Activated CD4-positive, CD25-positive, alpha-beta regulatory T cell (primary cell): ENCODE results near the gene SLC2A3.
"Not testable (repeated sequence)": the region's sequence is repeated elsewhere in the genome, so short reads cannot be mapped to it uniquely, and the experiment has no call there.

Experiments
- DNase-seq, 4 experiments: peaks; one replicate each; lab custom pipeline; 2025; lab: John Stamatoyannopoulos, UW

SLC2A3 gene

DNA sequence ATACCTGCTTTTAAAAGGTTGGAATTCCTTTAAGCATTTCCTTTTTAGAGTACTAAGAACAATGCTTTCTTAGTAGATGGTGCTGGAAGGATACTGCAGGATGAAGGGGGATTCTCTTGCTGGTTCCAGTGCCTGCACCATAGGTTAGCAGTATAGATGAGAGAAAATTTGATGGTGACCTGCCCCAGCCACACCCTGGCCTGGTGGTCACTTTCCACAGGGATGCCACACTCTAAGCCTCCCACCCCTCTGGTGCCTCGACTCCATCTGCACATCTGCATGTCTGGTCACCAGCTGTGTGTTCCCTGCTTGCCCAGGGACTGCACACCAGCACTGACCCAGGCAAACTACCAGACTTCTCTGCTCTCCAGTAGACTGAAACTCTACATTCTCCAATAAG is 19.1 kb downstream of the SLC2A3 start:
- no peak for DNase-seq

DNA sequence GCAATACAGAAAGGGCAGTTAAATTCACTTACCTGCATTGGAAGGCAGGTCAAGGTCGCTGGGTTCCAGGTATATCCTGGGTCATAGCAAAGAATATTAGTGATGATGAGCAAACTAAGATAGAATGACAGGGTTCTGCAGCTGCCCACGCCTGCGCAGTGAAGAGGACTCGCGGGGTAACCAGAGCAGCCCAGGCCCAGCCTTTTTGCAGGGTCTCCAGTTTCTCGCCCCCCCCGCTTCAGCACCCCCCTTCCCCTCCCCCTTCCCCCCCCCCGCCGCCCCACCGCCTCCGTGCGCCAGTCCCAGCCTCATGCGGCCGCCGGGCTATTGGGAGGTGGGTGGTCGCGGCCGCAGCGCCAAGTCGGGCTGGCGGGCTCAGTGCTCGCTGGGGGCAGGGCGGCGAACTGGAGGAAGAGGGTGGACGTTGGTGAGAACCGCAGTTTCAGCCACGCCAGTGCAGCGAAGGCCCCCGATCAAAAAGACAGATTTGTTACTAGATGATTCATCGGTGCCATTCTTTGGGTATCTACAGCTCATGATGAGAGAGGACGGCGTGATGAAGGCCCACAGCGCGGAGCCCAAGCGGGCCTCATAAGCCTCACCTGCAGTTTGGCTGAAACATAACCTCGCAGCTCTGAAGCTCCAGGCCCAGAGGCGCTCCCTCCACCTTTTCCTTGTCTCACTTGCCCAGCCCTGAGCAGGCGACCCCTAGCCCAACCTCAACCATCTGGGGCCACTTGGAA is 20.2 kb downstream of the SLC2A3 start:
- no peak for DNase-seq

DNA sequence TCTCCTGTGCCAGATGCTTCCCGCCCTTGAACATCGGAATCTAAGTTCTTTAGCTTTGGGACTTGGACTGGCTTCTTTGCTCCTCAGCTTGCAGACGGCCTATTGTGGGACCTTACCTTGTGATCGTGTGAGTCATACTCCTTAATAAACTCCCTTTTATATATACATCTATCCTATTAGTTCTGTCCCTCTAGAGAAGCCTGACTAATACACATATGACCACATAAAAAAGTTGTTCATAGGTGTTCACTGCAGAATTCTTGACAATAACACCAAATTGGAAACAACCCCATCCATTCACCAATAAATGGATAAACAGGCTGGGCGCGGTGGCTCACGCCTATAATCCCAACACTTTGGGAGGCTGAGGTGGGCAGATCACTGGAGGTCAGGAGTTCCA is 25.9 kb downstream of the SLC2A3 start:
- not testable (repeated sequence) for DNase-seq

DNA sequence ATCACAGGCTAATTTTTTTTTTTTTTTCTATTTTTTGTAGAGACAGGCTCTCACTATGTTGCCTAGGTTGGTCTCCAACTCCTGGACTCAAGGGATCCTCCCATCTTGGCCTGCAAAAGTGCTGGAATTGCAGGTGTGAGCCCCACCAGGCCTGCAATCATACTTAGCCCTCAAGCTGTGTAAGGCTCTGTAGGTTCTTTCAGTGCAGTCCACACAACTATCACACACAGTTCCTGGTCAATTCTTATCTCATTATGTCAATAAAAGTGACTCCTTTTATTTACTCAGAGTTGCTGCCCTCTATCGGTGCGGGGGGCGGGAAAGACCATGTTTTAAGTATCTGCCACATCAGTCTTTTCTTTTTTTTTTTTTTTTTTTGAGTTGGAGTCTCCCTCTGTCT is 29.0 kb downstream of the SLC2A3 start:
- DNase-seq: no peak

DNA sequence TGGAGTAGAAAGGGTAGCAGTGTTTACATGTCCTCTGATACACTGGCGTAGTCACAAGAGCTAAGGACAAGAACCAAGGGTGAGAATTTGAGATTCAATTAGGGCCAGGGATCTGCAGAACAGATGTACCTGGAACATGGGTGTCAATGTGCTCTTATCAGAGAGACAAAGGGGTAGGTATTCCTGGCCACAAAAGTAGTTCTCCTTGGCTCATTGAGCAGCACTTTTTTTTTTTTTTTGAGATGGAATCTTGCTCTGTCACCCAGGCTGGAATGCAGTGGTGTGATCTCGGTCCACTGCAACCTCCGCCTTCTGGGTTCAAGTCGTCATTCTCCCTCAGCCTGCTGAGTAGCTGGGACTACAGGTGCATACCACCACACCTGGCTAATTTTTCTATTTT is 29.7 kb downstream of the SLC2A3 start:
- DNase-seq: not testable (repeated sequence)

DNA sequence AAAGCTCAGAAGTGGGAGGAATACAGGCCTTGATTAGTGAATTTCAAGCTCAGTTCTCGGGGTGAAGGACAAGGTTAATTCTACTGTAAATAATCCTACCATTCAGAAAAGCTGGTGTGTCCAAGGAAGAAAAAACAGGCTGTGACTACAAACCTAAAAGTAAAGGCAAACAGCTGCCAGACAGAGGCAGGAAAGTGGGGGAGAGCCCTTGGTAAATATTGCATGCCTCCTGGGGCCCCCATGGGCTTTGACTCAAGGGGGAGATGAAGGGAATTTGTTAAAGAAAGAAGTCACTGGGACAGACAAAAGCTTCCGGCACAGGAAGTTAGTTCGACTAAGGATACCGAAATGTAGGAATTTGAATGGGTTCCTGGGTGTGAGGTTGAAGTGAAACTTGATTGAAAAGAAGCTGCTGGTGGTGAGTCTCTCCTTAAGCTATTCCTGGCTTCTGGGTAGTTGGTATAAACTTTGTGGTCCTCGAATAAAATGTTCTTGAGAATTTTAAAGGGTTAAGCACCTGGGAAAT is 30.3 kb downstream of the SLC2A3 start:
- DNase-seq: not testable (repeated sequence)

DNA sequence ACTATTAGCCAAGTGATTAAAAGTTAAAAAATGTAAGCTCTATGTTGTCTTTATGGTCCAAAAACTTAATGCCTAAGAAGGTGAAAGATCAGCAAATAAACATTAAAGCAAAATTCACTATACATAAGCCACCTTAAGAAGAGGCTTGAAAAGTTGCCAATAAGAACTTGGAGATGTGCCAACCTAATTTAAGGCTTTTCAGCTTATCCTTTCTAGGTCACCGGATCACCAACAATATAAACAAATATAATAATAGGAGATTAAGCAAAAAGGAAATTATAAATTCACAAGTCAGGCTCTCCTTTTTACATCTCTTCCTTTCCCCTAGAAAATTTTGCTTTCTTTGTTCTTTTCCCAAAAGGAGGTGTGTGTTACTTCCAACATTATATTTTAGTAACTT is 30.9 kb downstream of the SLC2A3 start:
- no peak for DNase-seq

DNA sequence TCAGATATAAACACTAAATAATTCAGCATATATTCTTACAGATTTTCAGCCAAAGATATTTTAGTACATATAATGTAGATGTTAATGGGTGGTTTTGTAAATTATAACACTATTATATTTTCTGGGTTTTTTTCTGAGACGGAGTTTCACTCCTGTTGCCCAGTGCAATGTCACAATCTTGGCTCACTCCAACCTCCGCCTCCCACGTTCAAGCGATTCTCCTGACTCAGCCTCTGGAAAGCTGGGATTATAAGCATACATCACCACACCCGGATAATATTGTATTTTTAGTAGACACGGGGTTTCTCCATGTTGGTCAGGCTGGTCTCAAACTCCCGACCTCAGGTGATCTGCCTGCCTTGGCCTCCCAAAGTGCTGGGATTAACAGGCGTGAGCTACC is 33.6 kb downstream of the SLC2A3 start:
- not testable (repeated sequence) for DNase-seq

DNA sequence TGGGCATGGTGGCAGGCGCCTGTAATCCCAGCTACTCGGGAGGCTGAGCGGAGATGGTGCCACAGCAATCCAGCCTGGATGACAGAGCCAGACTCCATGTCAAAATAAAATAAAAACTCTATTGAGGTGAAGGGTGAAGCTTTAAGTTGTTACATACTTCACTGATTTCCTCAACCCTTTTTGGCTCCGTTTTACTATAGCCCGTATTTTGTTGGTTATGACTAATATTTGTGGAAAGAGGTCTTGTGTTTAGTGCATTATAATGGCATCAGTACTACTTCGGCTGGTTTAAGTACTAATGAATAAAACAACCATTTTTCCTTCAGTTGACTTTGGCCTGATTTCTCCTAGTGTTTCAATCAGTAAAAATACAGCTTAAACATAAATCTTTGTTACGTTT is 36.2 kb downstream of the SLC2A3 start:
- no peak for DNase-seq

DNA sequence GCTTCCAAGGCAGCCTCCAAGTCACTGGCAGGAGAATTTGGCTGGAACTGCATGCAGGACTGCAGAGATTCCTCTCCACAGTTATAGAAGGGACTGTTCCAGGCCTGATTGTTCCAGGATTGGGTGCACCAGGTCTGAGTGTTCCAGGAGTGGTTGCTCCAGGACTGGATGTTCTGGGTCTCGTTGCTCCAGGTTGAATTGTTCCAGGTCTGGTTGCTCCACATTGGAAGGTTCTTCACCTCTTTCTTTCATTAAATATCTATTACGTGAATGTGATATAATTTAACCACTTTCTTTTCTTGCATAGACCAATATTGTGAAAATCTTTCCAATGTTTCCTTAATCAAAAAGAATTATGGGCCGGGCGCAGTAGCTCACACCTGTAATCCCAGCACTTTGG is 39.3 kb downstream of the SLC2A3 start:
- DNase-seq: not testable (repeated sequence)

DNA sequence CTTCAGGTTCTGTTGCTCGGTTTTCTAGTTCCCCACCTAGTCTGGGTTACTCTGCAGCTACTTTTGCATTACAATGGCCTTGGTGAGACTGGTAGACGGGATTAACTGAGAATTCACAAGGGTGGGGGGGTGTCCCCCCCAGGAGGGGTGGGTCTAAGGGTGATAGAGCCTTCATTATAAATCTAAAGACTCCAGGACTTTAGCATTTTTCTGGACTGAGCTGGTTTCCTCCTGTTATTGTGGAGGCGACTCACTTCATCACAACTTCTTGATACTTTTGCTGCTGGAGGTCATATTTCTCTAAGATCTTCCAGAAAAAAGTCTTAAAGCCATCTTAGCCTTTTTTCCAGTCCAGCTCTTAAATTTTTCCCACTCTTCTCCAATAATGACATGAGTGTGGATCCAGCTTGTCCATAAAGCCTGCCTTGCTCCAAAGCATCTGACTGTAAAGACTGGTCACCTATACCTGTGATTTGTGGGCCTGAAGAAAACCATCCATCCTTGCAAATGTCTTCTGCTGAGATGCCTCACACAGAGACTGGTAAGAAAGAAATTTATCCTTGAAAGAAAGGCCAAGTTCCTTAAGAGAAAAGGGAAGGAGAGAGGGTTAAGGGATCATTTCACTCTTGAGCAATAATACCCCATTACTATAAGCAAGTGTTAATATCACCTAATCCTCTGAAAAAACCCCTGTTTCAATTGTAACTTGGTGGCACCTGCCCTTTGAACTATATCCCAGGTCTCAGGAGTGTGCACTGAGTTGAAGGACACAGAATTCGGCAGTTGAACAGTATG is 43.6 kb downstream of the SLC2A3 start:
- DNase-seq: no peak

DNA sequence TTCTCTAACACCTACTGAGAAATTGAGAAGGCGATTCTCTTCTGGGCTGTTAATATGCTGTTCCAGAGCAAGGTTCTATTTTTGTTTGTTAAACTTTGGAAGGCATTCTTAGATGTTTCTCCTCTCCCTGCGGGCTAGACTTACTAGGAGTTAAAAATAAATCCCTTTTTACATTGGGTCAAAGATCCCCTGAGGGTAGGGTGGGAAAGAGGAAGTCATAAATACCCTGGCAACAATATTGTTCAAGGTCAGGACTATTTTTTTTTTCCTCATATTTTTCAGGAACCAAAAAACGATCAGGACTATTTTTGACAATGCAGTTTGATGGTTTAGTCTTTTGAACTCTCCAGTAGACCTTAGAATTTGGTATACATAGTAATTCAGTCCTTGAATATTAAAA is 51.3 kb downstream of the SLC2A3 start:
- no peak for DNase-seq

DNA sequence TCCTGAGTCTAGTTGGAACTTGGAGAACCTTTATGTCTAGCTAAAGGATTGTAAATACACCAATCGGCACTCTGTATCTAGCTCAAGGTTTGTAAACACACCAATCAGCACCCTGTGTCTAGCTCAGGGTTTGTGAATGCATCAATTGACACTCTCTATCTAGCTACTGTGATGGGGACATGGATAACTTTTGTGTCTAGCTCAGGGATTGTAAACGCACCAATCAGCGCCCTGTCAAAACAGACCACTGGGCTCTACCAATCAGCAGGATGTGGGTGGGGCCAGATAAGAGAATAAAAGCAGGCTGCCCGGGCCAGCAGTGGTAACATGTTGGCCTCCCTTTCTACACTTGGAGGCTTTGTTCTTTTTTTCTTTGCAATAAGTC is 54.3 kb downstream of the SLC2A3 start:
- DNase-seq: not testable (repeated sequence)

DNA sequence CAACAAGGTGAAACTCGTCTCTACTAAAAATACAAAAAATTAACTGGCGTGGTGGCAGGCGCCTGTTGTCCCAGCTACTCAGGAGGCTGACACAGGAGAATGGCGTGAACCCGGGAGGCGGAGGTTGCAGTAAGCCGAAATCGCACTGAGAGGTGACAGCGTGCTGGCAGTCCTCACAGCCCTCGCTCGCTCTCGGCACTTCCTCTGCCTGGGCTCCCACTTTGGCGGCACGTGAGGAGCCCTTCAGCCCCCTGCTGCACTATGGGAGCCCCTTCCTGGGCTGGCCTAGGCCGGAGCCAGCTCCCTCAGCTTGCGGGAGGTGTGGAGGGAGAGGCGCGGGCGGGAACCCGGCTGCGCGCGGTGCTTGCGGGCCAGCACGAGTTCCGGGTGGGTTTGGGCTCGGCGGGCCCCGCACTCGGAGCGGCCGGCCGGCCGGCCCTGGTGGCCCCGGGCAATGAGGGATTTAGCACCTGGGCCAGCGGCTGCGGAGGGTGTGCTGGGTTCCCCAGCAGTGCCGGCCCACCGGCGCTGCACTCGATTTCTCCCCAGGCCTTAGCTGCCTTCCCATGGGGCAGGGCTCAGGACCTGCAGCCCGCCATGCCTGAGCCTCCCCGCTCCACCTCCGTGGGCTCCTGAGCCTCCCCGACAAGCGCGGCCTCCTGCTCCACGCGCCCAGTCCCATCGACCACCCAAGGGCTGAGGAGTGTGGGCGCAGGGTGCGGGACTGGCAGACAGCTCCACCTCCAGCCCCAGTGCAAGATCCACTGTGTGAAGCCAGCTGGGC is 54.8 kb downstream of the SLC2A3 start:
- not testable (repeated sequence) for DNase-seq

DNA sequence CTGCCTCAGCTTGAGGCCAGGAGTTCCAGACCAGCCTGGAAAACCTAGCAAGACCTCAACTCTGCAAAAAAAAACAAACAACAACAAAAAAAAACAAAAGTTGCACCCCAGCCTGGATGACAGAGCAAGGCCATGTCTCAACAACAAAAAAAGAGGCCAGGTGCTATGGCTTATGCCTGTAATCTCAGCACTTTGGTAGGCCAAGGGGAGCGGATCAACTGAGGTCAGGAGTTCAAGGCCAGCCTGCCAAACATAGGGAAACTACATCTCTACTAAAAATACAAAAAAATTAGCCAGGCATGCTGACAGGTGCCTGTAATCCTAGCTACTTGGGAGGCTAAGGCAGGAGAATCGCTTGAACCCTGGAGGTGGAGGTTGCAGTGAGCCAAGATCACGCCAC is 56.7 kb downstream of the SLC2A3 start:
- DNase-seq: no peak

DNA sequence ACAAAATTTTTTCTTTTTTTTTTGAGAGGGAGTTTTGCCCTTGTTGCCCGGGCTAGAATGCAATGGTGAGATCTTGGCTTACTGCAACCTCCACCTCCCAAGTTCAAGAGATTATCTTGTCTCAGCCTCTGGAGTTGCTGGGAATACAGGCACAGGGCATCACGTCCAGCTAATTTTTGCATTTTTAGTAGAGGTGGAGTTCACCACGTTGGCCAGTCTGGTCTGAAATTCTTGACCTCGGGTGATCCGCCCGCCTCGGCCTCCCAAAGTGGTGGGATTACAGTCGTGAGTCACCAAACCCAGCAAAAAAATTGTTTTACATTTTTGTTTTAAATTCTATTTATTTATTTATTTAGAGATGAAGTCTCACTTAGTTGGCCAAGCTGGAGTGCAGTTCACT is 58.6 kb downstream of the SLC2A3 start:
- DNase-seq: no peak

DNA sequence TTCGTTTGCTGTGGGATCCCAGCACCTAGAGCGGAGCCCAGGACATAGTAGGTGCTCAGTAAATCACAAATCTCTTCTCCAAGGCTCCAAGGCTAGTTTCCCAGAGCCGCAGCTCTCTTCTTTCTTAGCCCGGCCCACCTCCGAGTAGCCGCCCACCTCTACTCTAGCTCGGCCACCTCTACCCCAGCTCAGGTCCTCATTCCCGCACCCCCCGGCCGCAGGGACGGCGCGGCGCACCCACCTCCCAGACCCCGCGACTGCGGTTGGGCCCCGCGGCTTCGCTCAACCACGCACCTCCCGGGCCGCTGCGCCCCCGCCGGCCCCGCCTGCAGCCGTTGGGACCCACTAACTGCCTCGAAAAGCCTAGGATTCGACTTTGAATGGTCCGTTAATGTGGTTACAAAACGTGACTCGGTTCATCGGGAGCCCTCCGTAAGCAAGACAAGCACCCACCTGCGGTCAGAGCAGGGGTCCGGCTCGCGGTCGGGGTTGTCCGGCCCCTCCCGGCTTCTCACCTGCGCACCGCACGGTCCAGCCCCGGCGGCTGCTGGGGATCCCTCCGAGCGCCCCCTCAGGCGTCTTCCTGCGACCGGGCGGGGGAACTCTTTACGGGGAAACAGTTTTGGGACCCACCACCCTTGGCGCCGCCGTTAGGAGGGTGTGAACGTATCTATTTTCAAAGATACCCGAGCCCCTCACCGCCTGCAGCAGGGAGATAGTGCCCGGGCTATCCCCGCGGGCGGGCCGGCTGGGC is 63.2 kb downstream of the SLC2A3 start, which contains the start of gene SLC2A14:
SLC2A14 (minus strand) TSS at position 350 of the 754 bp plus-strand sequence. CDS start 3,035 bp downstream, outside the sequence.
- no peak for DNase-seq

DNA sequence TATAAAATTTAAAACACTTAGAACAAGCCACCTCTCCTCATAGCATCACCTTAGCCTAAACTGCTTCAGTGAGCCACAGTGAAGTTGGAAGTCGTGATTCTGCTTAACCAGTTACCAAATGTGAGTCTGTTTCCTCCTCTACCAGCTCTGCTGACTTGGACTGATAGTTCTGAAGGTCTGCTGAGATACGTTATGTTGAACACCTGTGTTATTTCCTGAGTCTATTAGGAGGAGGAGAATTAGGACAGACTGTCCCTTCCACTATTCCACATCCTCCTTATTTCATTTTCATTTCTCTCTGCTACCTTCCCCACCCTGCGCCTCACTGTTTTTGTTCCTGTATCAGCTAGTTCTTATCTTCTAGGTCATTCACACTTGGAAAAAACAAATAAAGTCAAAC is 65.7 kb downstream of the SLC2A3 start:
- DNase-seq: no peak
